ENCODE data around the gene SERPINH1.

The SERPINH1 gene

GRCh38 chr11:75567971-75568370, 5.9 kb downstream of the SERPINH1 start:
- no peak overlapping the region for H3K4me3 ChIP-seq (ENCODE audit: low read length)
- DNase-seq (ENCODE audit: low read depth), result no peak
- no peak for TF ChIP-seq CTCF (conservative IDR thresholded peaks at IDR 0.05; ENCODE audit: low read depth, low read length)

DNA sequence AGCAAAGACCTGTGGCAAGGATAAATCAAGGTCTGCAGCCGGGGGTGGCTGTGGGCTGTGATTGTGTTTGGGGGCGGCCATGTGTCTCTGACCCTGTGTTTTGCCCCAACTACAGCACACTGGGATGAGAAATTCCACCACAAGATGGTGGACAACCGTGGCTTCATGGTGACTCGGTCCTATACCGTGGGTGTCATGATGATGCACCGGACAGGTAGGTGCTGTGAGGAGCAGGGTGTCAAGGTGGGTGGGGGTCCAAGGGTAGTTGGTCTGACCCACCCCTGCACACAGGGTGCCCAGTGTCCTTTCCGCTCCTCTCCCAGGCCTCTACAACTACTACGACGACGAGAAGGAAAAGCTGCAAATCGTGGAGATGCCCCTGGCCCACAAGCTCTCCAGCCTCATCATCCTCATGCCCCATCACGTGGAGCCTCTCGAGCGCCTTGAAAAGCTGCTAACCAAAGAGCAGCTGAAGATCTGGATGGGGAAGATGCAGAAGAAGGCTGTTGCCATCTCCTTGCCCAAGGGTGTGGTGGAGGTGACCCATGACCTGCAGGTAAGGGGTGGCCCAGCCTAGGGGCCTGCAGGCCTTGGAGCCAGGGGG, 6.7 kb downstream of the SERPINH1 start:
- DNase-seq (ENCODE audit: low read depth), result no peak
- no peak overlapping the region for H3K4me3 ChIP-seq (ENCODE audit: low read length)
- no peak for TF ChIP-seq CTCF (conservative IDR thresholded peaks at IDR 0.05; ENCODE audit: low read depth, low read length)

- DNase-seq (ENCODE audit: low read depth), result no peak
- no peak for TF ChIP-seq CTCF (conservative IDR thresholded peaks at IDR 0.05; ENCODE audit: low read depth, low read length)
- no peak overlapping the region for H3K4me3 ChIP-seq (ENCODE audit: low read length)
Measured at GRCh38 chr11:75570559-75571139, 8.6 kb downstream of the SERPINH1 start.

DNA sequence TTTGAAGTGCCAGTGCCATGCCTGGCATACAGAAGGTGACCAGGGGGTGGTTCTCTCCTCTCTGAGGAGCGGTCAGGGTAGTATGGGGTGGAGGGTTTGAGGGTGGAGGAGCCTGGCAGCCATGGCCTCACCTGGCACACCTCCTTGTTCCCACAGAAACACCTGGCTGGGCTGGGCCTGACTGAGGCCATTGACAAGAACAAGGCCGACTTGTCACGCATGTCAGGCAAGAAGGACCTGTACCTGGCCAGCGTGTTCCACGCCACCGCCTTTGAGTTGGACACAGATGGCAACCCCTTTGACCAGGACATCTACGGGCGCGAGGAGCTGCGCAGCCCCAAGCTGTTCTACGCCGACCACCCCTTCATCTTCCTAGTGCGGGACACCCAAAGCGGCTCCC, 9.6 kb downstream of the SERPINH1 start:
- TF ChIP-seq CTCF (conservative IDR thresholded peaks at IDR 0.05; ENCODE audit: low read depth, low read length), result no peak
- H3K4me3 ChIP-seq (ENCODE audit: low read length), result no peak overlapping the region
- no peak for DNase-seq (ENCODE audit: low read depth)

DNA sequence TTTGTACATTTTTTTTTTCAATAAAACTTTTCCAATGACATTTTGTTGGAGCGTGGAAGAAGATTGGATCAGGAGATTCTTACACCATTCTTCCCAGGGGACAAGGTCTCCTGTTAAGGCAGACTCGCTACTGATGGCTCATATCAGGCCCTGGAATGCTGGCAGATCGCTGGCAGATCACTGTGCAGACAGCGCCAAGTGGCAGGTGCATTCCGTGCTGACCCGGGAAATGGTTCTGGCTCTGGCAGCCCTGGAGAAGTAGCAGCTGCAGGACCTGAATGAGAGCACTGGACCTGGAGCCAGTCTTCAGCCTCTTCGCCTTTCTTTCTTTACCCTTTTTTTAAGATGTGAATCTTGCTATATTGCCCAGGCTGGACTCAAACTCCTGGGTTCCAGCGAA, 10.7 kb downstream of the SERPINH1 start:
- H3K4me3 ChIP-seq (ENCODE audit: low read length), result no peak overlapping the region
- no peak for TF ChIP-seq CTCF (conservative IDR thresholded peaks at IDR 0.05; ENCODE audit: low read depth, low read length)
- no peak for DNase-seq (ENCODE audit: low read depth)

- no peak overlapping the region for H3K4me3 ChIP-seq (ENCODE audit: low read length)
- no peak for DNase-seq (ENCODE audit: low read depth)
- peak; percentile 34 for TF ChIP-seq CTCF (conservative IDR thresholded peaks at IDR 0.05; ENCODE audit: low read depth, low read length)
Measured at GRCh38 chr11:75574698-75575602, 12.9 kb downstream of the SERPINH1 start.
